Fibroblast of pulmonary artery (primary cell): ENCODE data around the gene GABRG3.

Source experiments
- DNase-seq: peaks from one replicate; pipeline ENCODE4 v3.0.0-alpha.2; 2010; ENCODE audit warnings: low read depth
- H3K4me3 ChIP-seq: replicated peaks from 2 replicates; pipeline ENCODE4 v1.5.1; 2011; ENCODE audit warnings: low read depth, mild to moderate bottlenecking, control low read depth, low read length, moderate library complexity
- TF ChIP-seq, protein P1 (sequence below): IDR thresholded peaks from 2 replicates; pipeline ENCODE4 v1.5.1; 2011; ENCODE audit warnings: mild to moderate bottlenecking, control low read depth, low read length, inconsistent platforms; ENCODE audit errors: missing control alignments

The GABRG3 gene

DNA sequence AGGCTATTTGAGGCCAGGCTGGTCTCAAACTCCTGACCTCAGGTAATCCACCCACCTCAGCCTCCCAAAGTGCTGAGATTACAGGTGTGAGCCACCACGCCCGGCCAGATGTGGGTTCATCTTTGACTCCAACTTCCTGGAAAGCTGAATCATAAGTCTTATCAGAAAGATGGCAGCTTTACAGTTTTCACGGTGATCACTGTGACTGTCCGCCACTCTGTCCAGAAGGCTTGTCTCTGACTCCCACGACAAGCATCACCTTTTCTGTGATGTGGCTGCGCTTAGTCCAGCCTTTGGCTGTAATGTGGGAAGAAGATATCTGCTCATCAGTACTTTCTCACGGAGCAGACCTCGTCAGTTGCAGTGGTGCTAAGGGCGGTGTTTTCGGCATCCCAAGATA, 527.7 kb downstream of the GABRG3 start:
- no peak overlapping the region for H3K4me3 ChIP-seq
- no peak for DNase-seq
- TF ChIP-seq, protein P1, sequence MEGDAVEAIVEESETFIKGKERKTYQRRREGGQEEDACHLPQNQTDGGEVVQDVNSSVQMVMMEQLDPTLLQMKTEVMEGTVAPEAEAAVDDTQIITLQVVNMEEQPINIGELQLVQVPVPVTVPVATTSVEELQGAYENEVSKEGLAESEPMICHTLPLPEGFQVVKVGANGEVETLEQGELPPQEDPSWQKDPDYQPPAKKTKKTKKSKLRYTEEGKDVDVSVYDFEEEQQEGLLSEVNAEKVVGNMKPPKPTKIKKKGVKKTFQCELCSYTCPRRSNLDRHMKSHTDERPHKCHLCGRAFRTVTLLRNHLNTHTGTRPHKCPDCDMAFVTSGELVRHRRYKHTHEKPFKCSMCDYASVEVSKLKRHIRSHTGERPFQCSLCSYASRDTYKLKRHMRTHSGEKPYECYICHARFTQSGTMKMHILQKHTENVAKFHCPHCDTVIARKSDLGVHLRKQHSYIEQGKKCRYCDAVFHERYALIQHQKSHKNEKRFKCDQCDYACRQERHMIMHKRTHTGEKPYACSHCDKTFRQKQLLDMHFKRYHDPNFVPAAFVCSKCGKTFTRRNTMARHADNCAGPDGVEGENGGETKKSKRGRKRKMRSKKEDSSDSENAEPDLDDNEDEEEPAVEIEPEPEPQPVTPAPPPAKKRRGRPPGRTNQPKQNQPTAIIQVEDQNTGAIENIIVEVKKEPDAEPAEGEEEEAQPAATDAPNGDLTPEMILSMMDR: no peak

DNA sequence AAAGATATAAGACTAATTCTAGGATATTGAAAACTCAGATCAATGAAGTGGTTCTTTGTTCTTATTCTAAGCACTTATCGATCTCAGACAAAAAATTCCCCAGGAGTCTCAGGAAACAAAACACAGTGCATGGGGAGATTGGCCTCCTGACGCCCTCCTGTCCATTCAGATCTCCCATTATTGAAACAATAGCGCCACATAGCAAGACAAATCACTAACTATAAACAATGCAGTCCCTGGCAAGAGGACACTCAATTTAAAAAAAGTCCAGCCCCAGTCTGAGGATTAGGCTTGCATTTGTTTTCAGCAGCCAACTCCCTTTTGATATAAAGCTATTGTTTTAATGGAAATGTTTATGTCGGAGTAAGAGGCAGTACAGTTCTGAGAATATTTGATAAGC, 528.2 kb downstream of the GABRG3 start:
- TF ChIP-seq, protein P1: no peak
- no peak overlapping the region for H3K4me3 ChIP-seq
- no peak for DNase-seq

DNA sequence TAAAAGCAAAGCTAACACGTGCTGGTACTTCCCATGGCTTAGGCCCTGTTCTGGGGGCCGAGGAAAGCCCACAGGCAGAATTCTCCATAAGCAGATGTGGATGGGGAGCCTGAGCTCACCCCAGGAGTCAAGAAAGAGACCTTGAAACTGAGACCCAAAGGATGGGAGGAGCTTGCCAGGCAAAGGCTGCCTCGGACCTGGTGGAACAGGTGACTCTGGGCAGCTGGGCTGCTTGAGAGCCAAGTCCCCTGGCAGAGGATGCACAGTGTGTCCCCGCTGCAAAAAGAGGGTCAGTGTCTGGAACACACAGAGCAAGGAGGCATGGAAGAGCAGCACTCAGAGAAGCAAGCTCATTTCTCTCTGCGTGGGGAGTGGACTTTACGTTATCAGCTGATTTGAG, 528.7 kb downstream of the GABRG3 start:
- TF ChIP-seq, protein P1: no peak
- no peak overlapping the region for H3K4me3 ChIP-seq
- no peak for DNase-seq

DNA sequence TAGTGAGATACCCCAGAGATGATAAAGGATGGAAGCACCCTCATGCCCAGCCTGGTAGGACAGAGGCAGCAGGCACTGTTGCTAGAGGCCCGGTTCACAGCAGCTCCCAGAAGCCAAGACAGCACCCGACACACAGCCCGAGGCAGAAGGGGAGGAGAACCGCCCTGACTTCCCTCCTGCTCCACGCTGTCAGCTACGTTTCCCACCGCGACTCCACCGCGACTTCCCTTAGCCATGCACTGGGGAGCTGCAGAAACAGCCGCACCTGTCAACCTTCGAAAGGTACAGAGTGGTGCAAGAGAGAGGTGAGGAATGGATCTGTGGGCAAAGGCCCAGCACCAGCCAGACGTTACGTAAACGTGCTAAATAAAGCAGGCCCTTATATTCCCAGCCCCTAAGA, 529.2 kb downstream of the GABRG3 start:
- H3K4me3 ChIP-seq: no peak overlapping the region
- DNase-seq: no peak
- TF ChIP-seq, protein P1: no peak

- no peak overlapping the region for H3K4me3 ChIP-seq
- TF ChIP-seq, protein P1: no peak
- DNase-seq: no peak
Observed at GRCh38 chr15:27506752-27507151, 535.8 kb downstream of the GABRG3 start.

GRCh38 chr15:27509014-27509413, 538.0 kb downstream of the GABRG3 start:
- H3K4me3 ChIP-seq: no peak overlapping the region
- TF ChIP-seq, protein P1: no peak
- DNase-seq: no peak

DNA sequence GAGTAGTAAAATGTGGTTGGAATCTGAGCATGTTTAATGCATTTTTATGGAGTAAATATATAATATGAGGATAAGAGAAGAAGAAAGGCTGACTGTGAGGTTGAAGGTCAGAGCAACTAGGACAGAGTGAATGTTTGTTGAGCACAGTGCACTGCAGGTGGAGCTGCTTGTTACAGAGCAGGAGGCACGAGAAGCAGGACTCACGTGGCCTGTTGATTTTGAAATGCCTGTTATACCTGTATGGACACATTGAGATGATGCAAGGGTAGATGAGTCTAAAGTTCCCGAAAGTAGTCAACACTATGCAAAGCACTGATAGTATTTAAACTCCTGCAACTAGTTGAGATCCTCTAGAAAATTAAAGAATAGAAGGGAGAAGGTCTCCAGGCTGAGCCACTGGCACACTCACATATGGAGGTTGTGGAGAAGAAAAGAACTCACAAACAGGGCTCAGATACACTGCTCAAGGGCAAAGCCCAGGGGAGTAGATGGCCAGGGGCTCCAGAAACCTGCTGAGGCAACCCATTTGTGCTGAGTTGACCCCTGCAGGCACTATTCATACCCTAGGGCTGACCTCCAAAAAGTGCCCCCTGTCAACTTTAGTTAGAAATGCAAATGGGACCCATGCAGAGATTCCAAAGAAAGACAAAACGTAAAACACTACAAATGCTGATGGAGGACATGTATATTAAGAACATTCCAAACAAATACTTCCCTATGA, 541.5 kb downstream of the GABRG3 start:
- no peak overlapping the region for H3K4me3 ChIP-seq
- DNase-seq: no peak
- TF ChIP-seq, protein P1: no peak
